Testis (tissue), 3 donors: Measurements from ENCODE around the gene NETO2. TPM values are rescaled to one million over a fixed set of nuclear protein-coding genes. Genes with fewer than 3 reads are reported as not detected.
A peak's percentile ranks its signal among the peaks of the same experiment; 100 is the strongest.

Experiments used
- DNase-seq: peaks from one replicate; pipeline ENCODE4 v3.0.0-alpha.2; 2019
- H3K27ac ChIP-seq, 2 donors: fragments of 200-600 bp; sonication (generic); one replicate each; pipeline ENCODE4 v1.5.1; 2019
- H3K27me3 ChIP-seq: fragments of 200-600 bp; sonication (generic); one replicate; pipeline ENCODE4 v1.5.1; 2019
- H3K36me3 ChIP-seq: fragments of 200-600 bp; sonication (generic); one replicate; pipeline ENCODE4 v1.5.1; 2017; ENCODE audit warnings: low read depth; ENCODE audit errors: missing control alignments
- H3K4me1 ChIP-seq: fragments of 200-600 bp; sonication (generic); one replicate; pipeline ENCODE4 v1.5.1; 2019
- H3K4me3 ChIP-seq, 2 donors: fragments of 200-600 bp; sonication (generic); one replicate each; pipeline ENCODE4 v1.5.1; 2017 to 2019
- H3K9me3 ChIP-seq: fragments of 200-600 bp; sonication (generic); one replicate; pipeline ENCODE4 v1.5.1; 2017
- POLR2A ChIP-seq: fragments of 450-650 bp; IDR thresholded peaks from one replicate; pipeline ENCODE4 v1.6.1; 2017; ENCODE audit warnings: antibody characterized with exemption, mild to moderate bottlenecking, moderate library complexity
- WGBS, 2 donors: methylation state at CpG; one replicate each; pipeline ENCODE4 v1.1.5; 2018; 5-methylcytosine and 5-hydroxymethylcytosine counted together
- intact Hi-C: fragments of 100-400 bp; cut with DNase I; formaldehyde crosslinking; loops from one replicate; pipeline ENCODE4 v1.15.1; 2023; ENCODE audit warnings: low total_unique reads
- polyA plus RNA-seq: library from polyadenylated mRNA; stranded (reverse); fragments of 350-450 nt; fragmentation: Illumina TruSeq; extraction: RNeasy Lipid Tissue Mini Kit (QIAGEN cat#74804); gene quantifications from one replicate; pipeline ENCODE4 v1.2.3, GENCODE V29; 2014; ENCODE audit warnings: low read depth, low replicate concordance; ENCODE audit not compliant: insufficient read depth
- total RNA-seq, 2 donors: library from RNA; depleted of rRNA; stranded (reverse); fragments of >200 nt; gene quantifications; one replicate each; pipeline ENCODE4 v1.2.3, GENCODE V29; 2016
- TF ChIP-seq, protein P1 (sequence below), 3 experiments: fragments of 450-650 bp in 2 of 3; fragments of 200-600 bp in 1 of 3; sonication (generic) in 1 of 3; IDR thresholded peaks; one replicate each; pipeline ENCODE4 v1.5.1; 2016 to 2019; ENCODE audit warnings: antibody characterized with exemption in 3 of 3, mild to moderate bottlenecking in 2 of 3, moderate library complexity in 1 of 3

NETO2 gene
- total and polyA plus RNA-seq, 3 donors from 2014 or later, result 12.3 to 24.2 (median 23.5) TPM

DNA sequence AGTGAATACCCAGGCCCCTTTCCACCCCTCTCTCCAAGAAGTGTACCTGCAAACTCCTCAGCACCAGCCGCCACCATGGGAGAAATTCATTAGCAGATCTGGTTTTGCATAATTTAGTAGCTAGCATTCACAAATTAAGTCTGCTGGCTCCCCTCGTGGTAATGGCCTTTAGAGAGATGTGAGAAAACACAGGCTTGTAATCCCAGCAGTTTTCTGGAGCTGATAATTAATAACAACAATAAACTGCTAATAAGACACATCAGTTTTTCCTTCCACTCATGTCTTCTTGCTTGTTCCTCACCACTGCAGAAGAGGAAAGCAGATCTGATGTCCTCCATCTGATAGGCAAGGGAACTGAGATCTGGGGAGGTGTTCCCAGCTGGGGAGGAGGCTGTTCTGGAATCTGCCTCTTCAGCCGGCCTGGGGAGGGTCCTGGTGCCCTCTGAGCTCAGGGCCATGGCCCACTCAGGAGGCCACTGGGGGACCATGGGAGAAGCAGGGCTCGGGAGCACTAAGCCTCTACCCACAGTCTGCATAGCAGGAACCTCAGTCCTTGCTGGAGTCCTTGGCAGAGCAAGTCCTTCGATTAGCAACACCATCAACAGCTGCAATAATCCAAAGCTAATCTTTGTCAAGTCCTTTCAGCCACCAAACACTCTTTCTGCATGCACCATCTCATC lies 96.1 kb downstream of the NETO2 start:
- TF ChIP-seq, protein P1, sequence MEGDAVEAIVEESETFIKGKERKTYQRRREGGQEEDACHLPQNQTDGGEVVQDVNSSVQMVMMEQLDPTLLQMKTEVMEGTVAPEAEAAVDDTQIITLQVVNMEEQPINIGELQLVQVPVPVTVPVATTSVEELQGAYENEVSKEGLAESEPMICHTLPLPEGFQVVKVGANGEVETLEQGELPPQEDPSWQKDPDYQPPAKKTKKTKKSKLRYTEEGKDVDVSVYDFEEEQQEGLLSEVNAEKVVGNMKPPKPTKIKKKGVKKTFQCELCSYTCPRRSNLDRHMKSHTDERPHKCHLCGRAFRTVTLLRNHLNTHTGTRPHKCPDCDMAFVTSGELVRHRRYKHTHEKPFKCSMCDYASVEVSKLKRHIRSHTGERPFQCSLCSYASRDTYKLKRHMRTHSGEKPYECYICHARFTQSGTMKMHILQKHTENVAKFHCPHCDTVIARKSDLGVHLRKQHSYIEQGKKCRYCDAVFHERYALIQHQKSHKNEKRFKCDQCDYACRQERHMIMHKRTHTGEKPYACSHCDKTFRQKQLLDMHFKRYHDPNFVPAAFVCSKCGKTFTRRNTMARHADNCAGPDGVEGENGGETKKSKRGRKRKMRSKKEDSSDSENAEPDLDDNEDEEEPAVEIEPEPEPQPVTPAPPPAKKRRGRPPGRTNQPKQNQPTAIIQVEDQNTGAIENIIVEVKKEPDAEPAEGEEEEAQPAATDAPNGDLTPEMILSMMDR (IDR thresholded peaks at IDR 0.05), result no peak
- TF ChIP-seq POLR2A, result no peak
- no peak for DNase-seq
- 82 to 95% methylated on average over 4 to 5 of the region's 5 CpGs for WGBS, 2 donors

DNA sequence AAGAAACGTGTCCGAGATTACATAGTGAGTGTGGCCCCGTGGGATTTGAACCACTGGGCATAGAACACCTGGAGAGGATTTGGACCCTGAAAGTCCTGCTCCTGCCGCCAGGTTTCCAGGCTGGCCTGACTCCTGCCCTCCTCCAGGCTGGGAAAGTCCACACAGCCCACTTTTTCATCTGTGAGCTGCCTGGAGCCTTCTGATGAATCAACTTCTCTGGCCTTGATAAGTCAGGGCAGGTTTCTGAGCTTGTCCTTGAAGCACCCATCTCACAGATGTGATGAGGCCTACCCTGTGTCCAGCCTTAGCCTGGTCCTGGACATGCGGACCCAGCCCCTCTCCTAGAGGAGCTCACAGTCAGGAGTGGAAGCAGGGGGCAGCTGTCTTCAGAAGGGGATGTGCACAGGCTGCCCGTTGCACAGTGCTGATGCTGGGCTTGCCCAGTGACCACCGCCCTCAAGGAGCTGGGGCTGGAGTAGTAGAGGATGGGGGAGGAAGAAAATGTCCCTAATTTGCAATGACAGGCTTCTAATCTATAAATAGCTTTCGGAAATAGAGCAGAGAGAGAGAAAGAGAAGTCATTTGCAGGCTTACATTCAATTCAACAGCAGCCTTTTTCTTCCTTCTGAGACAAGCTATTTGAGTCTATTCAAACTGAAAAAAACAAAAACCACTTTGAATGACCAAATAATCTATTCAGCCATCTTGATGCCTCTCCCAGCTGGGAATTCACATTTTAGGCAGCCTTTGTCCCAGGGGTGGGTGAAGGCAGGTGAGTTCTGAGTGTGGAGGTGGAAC lies 96.8 kb downstream of the NETO2 start:
- Histone ChIP-seq H3K9me3 (no peaks in the 10 kb centered on the region), H3K27me3 (no peaks in the 10 kb centered on the region), H3K36me3 (no peaks in the 10 kb centered on the region), H3K4me3 (no peak overlapping the region), H3K27ac (no peak overlapping the region), H3K4me1 (peaks cover 4% of the 10 kb centered on the region)
- intact Hi-C loops, result no loop called here
- 72 to 85% methylated on average over 7 to 8 of the region's 8 CpGs for WGBS, 2 donors
- TF ChIP-seq POLR2A, result no peak
- TF ChIP-seq, protein P1 (IDR thresholded peaks at IDR 0.05), result no peak
- no peak for DNase-seq

More for the DNA sequence above, 96.1 kb downstream of the NETO2 start:
- Histone ChIP-seq H3K27me3 (no peaks in the 10 kb centered on the region), H3K4me1 (peaks cover 4% of the 10 kb centered on the region), H3K36me3 (no peaks in the 10 kb centered on the region), H3K27ac (no peak overlapping the region), H3K9me3 (no peaks in the 10 kb centered on the region), H3K4me3 (no peak overlapping the region)
- intact Hi-C loops, result no loop called here

DNA sequence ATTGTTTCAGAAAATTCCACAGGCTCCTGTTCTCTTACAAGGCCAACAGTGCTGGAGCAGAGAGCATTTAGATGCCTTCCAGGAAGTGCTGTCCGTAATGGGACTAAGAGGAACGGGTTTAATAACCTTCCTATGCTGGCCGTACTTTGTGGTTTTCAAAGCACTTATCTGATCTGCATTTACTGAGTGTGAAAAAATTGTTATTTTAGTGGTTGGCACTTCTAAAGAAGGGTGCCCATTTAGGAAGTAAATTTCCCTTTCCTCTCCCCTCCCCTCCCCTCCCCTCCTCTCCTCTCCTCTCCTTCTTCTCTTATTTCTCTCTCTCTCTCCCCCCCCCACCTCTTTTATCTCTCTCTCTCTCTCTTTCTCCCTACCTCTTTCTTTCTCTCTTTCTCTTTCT lies 98.3 kb downstream of the NETO2 start:
- H3K27ac ChIP-seq, result no peak overlapping the region
- TF ChIP-seq, protein P1 (IDR thresholded peaks at IDR 0.05), result no peak
- no peak for TF ChIP-seq POLR2A
- intact Hi-C loops, result no loop called here
- H3K4me3 ChIP-seq, result no peak overlapping the region
- 42 to 49% methylated on average over 3 of the region's 3 CpGs for WGBS, 2 donors
- H3K36me3 ChIP-seq, result no peaks in the 10 kb centered on the region
- no peak for DNase-seq
- H3K27me3 ChIP-seq, result no peaks in the 10 kb centered on the region
- H3K9me3 ChIP-seq, result no peaks in the 10 kb centered on the region
- H3K4me1 ChIP-seq, result peaks cover 4% of the 10 kb centered on the region

DNA sequence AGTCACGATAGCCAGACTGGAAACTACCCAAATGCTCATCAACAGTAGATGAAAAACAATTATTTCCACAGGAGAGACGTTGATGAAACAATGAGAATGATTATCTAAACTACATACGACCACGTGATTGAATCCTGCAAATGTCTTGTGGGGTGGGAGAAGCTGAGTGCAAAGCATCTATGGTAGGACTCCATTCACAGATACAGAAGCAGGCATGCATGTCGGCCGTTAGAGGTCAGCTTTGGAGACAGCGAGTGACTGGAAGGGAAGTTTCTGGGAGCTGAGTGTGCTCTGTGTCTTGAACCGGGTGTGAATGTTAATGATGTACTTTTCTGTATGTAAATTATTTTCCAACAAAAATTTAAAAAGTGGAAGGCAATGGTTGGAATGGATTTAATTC lies 98.7 kb downstream of the NETO2 start:
- 35 to 43% methylated on average over 8 of the region's 8 CpGs for WGBS, 2 donors
- Histone ChIP-seq H3K4me1 (peaks cover 4% of the 10 kb centered on the region), H3K27me3 (no peaks in the 10 kb centered on the region), H3K4me3 (no peak overlapping the region), H3K9me3 (no peaks in the 10 kb centered on the region), H3K36me3 (no peaks in the 10 kb centered on the region), H3K27ac (no peak overlapping the region)
- intact Hi-C loops, result no loop called here
- peak; percentile 28 for DNase-seq
- TF ChIP-seq, protein P1 (IDR thresholded peaks at IDR 0.05), result no peak
- TF ChIP-seq POLR2A, result no peak
